DMS79 treated with DMSO at 0.1 percent for 48 hours (cell line): ENCODE data around the gene C2CD2L.
"Not testable (repeated sequence)": the region's sequence is repeated elsewhere in the genome, so short reads cannot be mapped to it uniquely, and the experiment has no call there.

Experiments
- DNase-seq: peaks from one replicate; lab custom pipeline; 2025; lab: John Stamatoyannopoulos, UW

Gene C2CD2L

GRCh38 chr11:119152043-119152442 is 44.9 kb downstream of the C2CD2L start:
- DNase-seq: no peak

DNA sequence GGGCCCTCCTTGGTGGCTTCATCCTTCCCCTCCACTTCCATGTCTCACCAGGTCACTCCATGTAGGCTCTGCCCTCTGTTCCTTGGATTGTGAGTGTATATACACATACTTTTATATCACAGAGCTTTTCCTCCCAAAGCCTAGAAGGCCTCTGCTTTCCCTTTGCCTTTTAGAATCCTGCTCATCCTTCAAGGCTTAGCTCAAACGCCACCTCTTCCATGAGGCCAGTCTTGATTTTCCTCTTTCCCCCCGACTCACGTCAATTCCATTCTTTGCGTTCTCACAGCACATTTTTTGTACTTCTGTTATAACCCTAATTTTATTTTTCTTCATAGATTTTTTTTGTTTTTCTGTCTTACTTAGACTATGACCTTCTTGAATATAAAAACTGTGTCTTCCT is 45.5 kb downstream of the C2CD2L start:
- DNase-seq: no peak

GRCh38 chr11:119153049-119153818 is 46.1 kb downstream of the C2CD2L start:
- DNase-seq: no peak

DNA sequence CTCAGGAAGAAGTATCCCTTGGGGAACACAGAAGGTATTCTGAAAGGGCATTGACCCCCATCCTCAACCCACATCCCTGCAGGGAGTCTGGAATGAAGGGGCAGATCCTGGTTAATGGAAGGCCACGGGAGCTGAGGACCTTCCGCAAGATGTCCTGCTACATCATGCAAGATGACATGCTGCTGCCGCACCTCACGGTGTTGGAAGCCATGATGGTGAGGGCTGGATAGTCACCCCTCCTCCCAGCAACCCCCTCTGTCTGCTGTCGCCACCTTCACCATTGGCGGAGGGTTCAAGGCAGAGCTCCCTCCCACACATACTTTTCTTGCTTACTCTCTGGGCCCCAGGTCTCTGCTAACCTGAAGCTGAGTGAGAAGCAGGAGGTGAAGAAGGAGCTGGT is 47.0 kb downstream of the C2CD2L start:
- DNase-seq: no peak

DNA sequence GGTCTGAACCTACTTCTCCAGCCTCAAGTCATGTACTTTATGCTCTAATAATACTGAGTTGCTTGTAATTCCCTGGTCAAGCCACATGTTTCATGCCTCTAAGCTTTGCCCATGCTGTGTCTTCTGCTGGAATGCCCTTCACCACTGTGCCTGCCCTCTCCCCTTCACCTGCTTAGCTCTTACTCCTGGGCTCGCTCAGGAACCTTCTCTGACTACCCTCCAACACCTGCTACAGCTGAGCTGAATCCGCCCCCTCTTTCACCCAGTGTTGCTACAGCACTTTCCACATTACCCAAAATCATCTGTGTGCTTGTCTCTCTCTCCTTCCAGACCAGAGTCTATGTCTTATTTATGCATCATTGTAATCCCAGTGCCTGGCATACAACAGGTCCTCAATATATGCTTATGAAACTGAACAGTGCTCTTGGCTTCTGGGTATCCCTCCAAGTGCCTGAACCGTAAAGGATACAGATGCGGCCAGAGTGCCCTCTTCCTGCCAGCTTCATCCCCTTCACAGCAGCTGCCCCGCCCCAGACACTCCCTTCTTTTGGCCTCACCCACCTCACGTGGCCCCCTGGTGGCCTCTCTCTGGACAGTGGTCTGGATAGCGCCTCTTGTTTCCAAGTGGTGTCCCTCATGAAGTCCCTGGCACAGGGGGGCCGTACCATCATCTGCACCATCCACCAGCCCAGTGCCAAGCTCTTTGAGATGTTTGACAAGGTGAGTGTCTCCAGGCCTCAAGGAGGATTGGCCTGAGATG is 48.8 kb downstream of the C2CD2L start:
- DNase-seq: no peak

DNA sequence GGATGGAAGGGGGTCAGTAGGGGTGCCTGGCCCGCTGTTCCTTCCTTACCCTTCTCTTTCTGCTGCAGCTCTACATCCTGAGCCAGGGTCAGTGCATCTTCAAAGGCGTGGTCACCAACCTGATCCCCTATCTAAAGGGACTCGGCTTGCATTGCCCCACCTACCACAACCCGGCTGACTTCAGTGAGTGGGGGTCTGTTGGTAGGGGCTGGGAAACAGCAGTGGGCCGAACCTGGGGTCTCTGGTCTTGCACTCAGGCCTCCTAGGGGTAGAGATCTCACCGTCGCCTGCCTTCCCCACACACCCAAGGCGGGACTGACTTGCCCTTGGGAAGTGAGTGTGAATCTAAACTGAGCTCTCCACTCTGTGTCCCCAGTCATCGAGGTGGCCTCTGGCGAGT is 49.4 kb downstream of the C2CD2L start:
- no peak for DNase-seq

DNA sequence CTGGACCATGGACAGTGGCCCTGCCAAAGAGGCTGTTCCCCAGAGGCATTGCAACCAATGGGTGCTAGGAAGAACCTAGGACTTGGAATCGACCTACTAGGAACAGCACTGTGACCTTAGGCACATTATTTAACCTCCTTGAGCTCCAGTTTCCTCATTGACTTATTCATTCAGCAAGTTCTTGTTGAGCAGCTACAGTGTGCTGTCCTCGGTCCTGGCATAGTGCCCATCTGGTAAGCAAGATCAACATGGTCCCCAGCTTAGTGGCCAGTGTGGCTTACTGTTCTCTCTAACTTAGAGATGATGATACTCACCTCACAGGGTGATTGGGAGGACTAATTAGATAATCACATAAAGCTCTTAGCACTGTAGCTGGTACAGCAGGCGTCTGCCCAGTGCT is 49.9 kb downstream of the C2CD2L start:
- no peak for DNase-seq

GRCh38 chr11:119158467-119158866 is 51.3 kb downstream of the C2CD2L start:
- DNase-seq: no peak

DNA sequence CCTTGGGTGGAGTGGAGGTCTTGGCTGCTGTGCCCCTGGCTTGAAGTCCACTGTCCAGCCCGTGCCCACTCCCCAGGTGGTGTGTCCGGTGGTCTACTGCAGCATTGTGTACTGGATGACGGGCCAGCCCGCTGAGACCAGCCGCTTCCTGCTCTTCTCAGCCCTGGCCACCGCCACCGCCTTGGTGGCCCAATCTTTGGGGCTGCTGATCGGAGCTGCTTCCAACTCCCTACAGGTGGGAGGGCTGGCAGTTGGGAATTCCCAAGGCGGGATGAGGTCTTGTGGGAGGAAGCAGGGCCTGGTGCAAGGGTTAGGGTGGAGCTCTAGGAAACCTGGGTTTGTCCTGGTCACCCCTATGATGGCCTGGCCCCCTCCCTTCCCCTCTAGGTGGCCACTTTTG is 53.0 kb downstream of the C2CD2L start:
- DNase-seq: no peak

GRCh38 chr11:119161871-119162270 is 54.7 kb downstream of the C2CD2L start:
- no peak for DNase-seq

DNA sequence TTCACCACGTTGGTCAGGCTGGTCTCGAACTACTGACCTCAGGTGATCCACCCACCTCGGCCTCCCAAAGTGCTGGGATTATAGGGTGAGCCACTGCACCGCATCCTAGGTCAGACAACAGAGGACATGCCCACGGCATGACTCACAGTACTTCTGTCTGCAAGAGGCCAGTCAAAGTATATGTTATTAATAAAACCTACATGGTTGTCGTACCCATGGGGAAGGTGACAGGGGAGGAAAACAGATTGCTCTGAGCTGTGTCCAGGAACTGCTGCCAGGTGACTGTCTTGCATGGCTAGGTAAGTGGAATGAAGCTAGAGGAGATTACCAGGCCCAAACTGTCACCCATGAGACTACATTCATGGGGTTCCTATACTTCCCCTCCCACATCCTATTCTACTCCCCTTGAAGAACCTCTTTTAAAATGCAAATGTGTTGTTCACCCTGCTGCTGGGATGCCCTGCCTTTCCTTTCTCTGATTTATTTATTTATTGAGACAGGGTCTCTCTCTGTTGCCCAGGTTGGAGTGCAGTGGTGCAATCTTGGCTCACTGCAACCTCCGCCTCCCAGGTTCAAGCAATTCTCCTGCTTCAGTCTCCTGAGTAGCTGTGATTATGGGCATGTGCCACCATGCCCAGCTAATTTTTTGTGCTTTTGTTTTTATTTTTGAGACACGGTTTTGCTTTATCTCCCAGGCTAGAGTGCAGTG is 59.4 kb downstream of the C2CD2L start:
- no peak for DNase-seq

GRCh38 chr11:119167077-119167458 is 59.9 kb downstream of the C2CD2L start:
- not testable (repeated sequence) for DNase-seq

GRCh38 chr11:119167933-119168332 is 60.8 kb downstream of the C2CD2L start:
- no peak for DNase-seq
